Neural cell (in vitro differentiated cells): ENCODE measurements around the gene TUBB1. TPM values are rescaled to one million over a fixed set of nuclear protein-coding genes. Genes with fewer than 3 reads are reported as not detected.

Experiments used
- H2AFZ ChIP-seq: fragments of 200-600, 300-800 bp; sonication (generic), shearing (Covaris generic); 2 replicates; pipeline ENCODE4 v1.6.0; 2014; ENCODE audit warnings: low read depth, mild to moderate bottlenecking, antibody characterized with exemption, low read length, moderate library complexity
- H3F3A ChIP-seq: fragments of 200-600 bp; shearing (Covaris generic); 2 replicates; pipeline ENCODE4 v1.6.1; 2016; ENCODE audit warnings: mild to moderate bottlenecking, moderate library complexity, mixed read lengths, antibody characterized with exemption, low read length; ENCODE audit not compliant: insufficient read depth, poor library complexity, severe bottlenecking
- H3K27ac ChIP-seq: fragments of 200-600, 300-800 bp; sonication (generic), shearing (Covaris generic); 2 replicates; pipeline ENCODE4 v1.5.1; 2014; ENCODE audit warnings: mild to moderate bottlenecking, low read length, moderate library complexity
- H3K27me3 ChIP-seq: fragments of 300-800, 200-600 bp; sonication (generic), shearing (Covaris generic); 2 replicates; pipeline ENCODE4 v1.6.0; 2014; ENCODE audit warnings: mild to moderate bottlenecking, low read depth, low read length, moderate library complexity; ENCODE audit not compliant: insufficient read depth
- H3K36me3 ChIP-seq: fragments of 300-800, 200-600 bp; sonication (generic), shearing (Covaris generic); 2 replicates; pipeline ENCODE4 v1.5.1; 2014; ENCODE audit warnings: mild to moderate bottlenecking, antibody characterized with exemption, low read length, moderate library complexity; ENCODE audit not compliant: insufficient read depth
- H3K4me2 ChIP-seq: fragments of 300-800, 200-600 bp; sonication (generic), shearing (Covaris generic); 2 replicates; pipeline ENCODE4 v1.6.0; 2014; ENCODE audit warnings: mild to moderate bottlenecking, low read length
- H3K4me3 ChIP-seq: fragments of 300-800, 200-600 bp; sonication (generic), shearing (Covaris generic); 2 replicates; pipeline ENCODE4 v1.5.1; 2014; ENCODE audit warnings: mild to moderate bottlenecking, low read length, moderate library complexity
- H3K79me2 ChIP-seq: fragments of 200-600 bp; shearing (Covaris generic); replicated peaks from 2 replicates; pipeline ENCODE4 v1.6.0; 2014; ENCODE audit warnings: mild to moderate bottlenecking, low read length, moderate library complexity; ENCODE audit not compliant: insufficient read depth
- H3K9ac ChIP-seq: fragments of 300-800, 200-600 bp; sonication (generic), shearing (Covaris generic); 2 replicates; pipeline ENCODE4 v1.6.1; 2016; ENCODE audit warnings: mild to moderate bottlenecking, low read length, mixed read lengths
- H3K9me2 ChIP-seq: fragments of 200-600 bp; shearing (Covaris generic); 2 replicates; pipeline ENCODE4 v1.6.1; 2016; ENCODE audit warnings: mild to moderate bottlenecking, low read length, mixed read lengths; ENCODE audit not compliant: insufficient read depth
- H3K9me3 ChIP-seq: fragments of 200-600, 300-800 bp; sonication (generic), shearing (Covaris generic); 2 replicates; pipeline ENCODE4 v1.6.1; 2016; ENCODE audit warnings: mild to moderate bottlenecking, mixed run types, low read length, moderate library complexity, mixed read lengths
- H4K20me1 ChIP-seq: fragments of 200-600 bp; shearing (Covaris generic); 2 replicates; pipeline ENCODE4 v1.6.1; 2016; ENCODE audit warnings: mild to moderate bottlenecking, mixed run types; ENCODE audit not compliant: insufficient read depth
- CTCF ChIP-seq: fragments of 450-650 bp; IDR thresholded peaks from 2 replicates; pipeline ENCODE4 v1.5.1; 2014; ENCODE audit warnings: antibody characterized with exemption, mild to moderate bottlenecking, moderate library complexity; ENCODE audit not compliant: poor library complexity, severe bottlenecking
- EP300 ChIP-seq: fragments of 450-650 bp; conservative IDR thresholded peaks from 2 replicates; pipeline ENCODE4 v1.6.1; 2014; ENCODE audit warnings: antibody characterized with exemption, mild to moderate bottlenecking, moderate library complexity; ENCODE audit not compliant: poor library complexity, severe bottlenecking
- EZH2 ChIP-seq: fragments of 200-600, 300-800 bp; shearing (Covaris generic), sonication (generic); IDR thresholded peaks from 2 replicates; pipeline ENCODE4 v1.6.1; 2014; ENCODE audit warnings: antibody characterized with exemption, low read length, borderline replicate concordance, mild to moderate bottlenecking; ENCODE audit not compliant: insufficient read depth, poor library complexity, severe bottlenecking
- MXI1 ChIP-seq: fragments of 450-650 bp; conservative IDR thresholded peaks from 2 replicates; pipeline ENCODE4 v1.6.1; 2014; ENCODE audit warnings: antibody characterized with exemption, mild to moderate bottlenecking; ENCODE audit not compliant: poor library complexity, severe bottlenecking
- POLR2AphosphoS5 ChIP-seq: IDR thresholded peaks from 2 replicates; pipeline ENCODE4 v1.6.1; 2012
- RAD21 ChIP-seq: fragments of 450-650 bp; conservative IDR thresholded peaks from 2 replicates; pipeline ENCODE4 v1.6.1; 2014; ENCODE audit warnings: antibody characterized with exemption, mild to moderate bottlenecking, moderate library complexity
- SMC3 ChIP-seq: fragments of 450-650 bp; conservative IDR thresholded peaks from 2 replicates; pipeline ENCODE4 v1.6.1; 2014; ENCODE audit warnings: antibody characterized with exemption, mild to moderate bottlenecking, moderate library complexity; ENCODE audit not compliant: poor library complexity
- TAF1 ChIP-seq: IDR thresholded peaks from 2 replicates; pipeline ENCODE4 v1.6.1; 2012; ENCODE audit warnings: low read depth
- polyA plus RNA-seq: library from polyadenylated mRNA; depleted of rRNA; stranded (reverse); fragments of >200 nt; gene quantifications from 2 replicates; pipeline ENCODE4 v1.2.3, GENCODE V29; 2014
- TF ChIP-seq, protein P1 (sequence below): IDR thresholded peaks from 2 replicates; pipeline ENCODE4 v1.6.1; 2012; ENCODE audit warnings: borderline replicate concordance

Gene TUBB1
- polyA plus RNA-seq, 1 donor from 2014 or later: not detected

- H3K9ac ChIP-seq: no peak overlapping the region
- no peak overlapping the region for H3K4me2 ChIP-seq
- H2AFZ ChIP-seq: no peak overlapping the region
- no peak overlapping the region for H3K4me3 ChIP-seq
- no peaks in the 10 kb centered on the region for H3F3A ChIP-seq
- H4K20me1 ChIP-seq: no peaks in the 10 kb centered on the region
- H3K9me2 ChIP-seq: no peaks in the 10 kb centered on the region
- TF ChIP-seq POLR2AphosphoS5 (no peak), RAD21 (no peak), MXI1 (no peak), CTCF (no peak), SMC3 (no peak), TAF1 (no peak), EP300 (no peak), EZH2 (no peak)
- TF ChIP-seq, protein P1, sequence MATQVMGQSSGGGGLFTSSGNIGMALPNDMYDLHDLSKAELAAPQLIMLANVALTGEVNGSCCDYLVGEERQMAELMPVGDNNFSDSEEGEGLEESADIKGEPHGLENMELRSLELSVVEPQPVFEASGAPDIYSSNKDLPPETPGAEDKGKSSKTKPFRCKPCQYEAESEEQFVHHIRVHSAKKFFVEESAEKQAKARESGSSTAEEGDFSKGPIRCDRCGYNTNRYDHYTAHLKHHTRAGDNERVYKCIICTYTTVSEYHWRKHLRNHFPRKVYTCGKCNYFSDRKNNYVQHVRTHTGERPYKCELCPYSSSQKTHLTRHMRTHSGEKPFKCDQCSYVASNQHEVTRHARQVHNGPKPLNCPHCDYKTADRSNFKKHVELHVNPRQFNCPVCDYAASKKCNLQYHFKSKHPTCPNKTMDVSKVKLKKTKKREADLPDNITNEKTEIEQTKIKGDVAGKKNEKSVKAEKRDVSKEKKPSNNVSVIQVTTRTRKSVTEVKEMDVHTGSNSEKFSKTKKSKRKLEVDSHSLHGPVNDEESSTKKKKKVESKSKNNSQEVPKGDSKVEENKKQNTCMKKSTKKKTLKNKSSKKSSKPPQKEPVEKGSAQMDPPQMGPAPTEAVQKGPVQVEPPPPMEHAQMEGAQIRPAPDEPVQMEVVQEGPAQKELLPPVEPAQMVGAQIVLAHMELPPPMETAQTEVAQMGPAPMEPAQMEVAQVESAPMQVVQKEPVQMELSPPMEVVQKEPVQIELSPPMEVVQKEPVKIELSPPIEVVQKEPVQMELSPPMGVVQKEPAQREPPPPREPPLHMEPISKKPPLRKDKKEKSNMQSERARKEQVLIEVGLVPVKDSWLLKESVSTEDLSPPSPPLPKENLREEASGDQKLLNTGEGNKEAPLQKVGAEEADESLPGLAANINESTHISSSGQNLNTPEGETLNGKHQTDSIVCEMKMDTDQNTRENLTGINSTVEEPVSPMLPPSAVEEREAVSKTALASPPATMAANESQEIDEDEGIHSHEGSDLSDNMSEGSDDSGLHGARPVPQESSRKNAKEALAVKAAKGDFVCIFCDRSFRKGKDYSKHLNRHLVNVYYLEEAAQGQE: no peak
- H3K36me3 ChIP-seq: no peaks in the 10 kb centered on the region
- peaks cover 10% of the 10 kb centered on the region for H3K27me3 ChIP-seq
- no peak overlapping the region for H3K27ac ChIP-seq
- no peaks in the 10 kb centered on the region for H3K9me3 ChIP-seq
- H3K79me2 ChIP-seq: no peaks in the 10 kb centered on the region
Measured at GRCh38 chr20:59006167-59006863, 12.9 kb upstream of the TUBB1 start.

GRCh38 chr20:59006864-59007664 is 12.2 kb upstream of the TUBB1 start, which contains the start of gene CTSZ:
TSS of gene CTSZ (minus strand) at chr20:59007254. CDS start at chr20:59007128, 126 bp downstream.
- TF ChIP-seq, protein P1: no peak
- TF ChIP-seq EP300 (no peak), RAD21 (no peak), SMC3 (no peak), MXI1 (no peak), EZH2 (no peak), TAF1 (no peak), CTCF (no peak), POLR2AphosphoS5 (no peak)
- H3K27me3 ChIP-seq: peaks cover 10% of the 10 kb centered on the region
- no peaks in the 10 kb centered on the region for H3F3A ChIP-seq
- H3K9me2 ChIP-seq: no peaks in the 10 kb centered on the region
- H3K4me3 ChIP-seq: no peak within 1 kb of the TSS
- no peak within 1 kb of the TSS for H2AFZ ChIP-seq
- H4K20me1 ChIP-seq: no peaks in the 10 kb centered on the region
- H3K9me3 ChIP-seq: no peaks in the 10 kb centered on the region
- H3K9ac ChIP-seq: no peak within 1 kb of the TSS
- H3K79me2 ChIP-seq: no peaks in the 10 kb centered on the region
- H3K4me2 ChIP-seq: no peak within 1 kb of the TSS
- H3K27ac ChIP-seq: no peak within 1 kb of the TSS
- H3K36me3 ChIP-seq: no peaks in the 10 kb centered on the region
